HepG2 (cell line): ENCODE results near the gene PTGES3.

Experiments
- FOXM1 ChIP-seq: sonication (generic); formaldehyde crosslinking; IDR thresholded peaks from 2 replicates; pipeline ENCODE4 v1.5.0; 2020; ENCODE audit warnings: missing genetic modification reagents
- MAFK ChIP-seq, 2 experiments: IDR thresholded peaks in 1 of 2; conservative IDR thresholded peaks in 1 of 2; 2 replicates each; pipeline ENCODE4 v1.6.1; 2011; ENCODE audit warnings: improper control_type of control experiment in 2 of 2, low read length in 2 of 2
- MATR3 ChIP-seq: sonication (generic); formaldehyde crosslinking; IDR thresholded peaks from 2 replicates; pipeline ENCODE4 v1.4.0; 2020; ENCODE audit warnings: missing genetic modification reagents
- RELA ChIP-seq: sonication (generic); formaldehyde crosslinking; IDR thresholded peaks from 2 replicates; pipeline ENCODE4 v1.4.0; 2020; ENCODE audit warnings: missing genetic modification reagents
- RFX1 ChIP-seq: fragments of 450-650 bp; IDR thresholded peaks from 2 replicates; pipeline ENCODE4 v1.6.1; 2017
- RXRA ChIP-seq: sonication (generic); formaldehyde crosslinking; IDR thresholded peaks from 2 replicates; pipeline ENCODE4 v1.5.1; 2020; ENCODE audit warnings: missing genetic modification reagents
- ZNF431 ChIP-seq: sonication (generic); formaldehyde crosslinking; IDR thresholded peaks from 2 replicates; pipeline ENCODE4 v1.9.0; 2022; ENCODE audit warnings: missing genetic modification reagents, low read depth, mild to moderate bottlenecking, borderline replicate concordance
- TF ChIP-seq, protein P1 (sequence below): IDR thresholded peaks from 2 replicates; pipeline ENCODE4 v1.6.1; 2012; ENCODE audit warnings: low read length, improper control_type of control experiment

DNA sequence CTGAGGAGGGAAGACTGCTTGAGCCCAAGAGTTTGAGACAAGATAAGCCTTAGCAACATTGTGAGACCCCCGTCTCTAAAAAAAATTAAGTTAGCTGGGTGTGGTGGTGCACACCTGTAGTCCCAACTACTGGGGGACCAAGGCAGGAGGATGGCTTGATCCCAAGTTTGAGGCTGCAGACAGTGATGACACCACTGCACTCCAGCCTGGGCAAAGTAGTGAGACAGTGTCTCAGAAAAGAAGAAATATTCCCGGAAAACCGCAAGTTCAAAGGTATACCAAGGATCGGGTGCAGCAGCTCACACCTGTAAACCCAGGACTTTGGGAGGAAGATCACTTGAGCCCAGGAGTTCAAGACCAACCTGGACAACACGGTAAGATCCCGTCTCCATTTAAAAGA is 5.8 kb downstream of the PTGES3 start:
- TF ChIP-seq MATR3 (CRISPR knock-in tag) (no peak), RXRA (CRISPR knock-in tag) (no peak), RFX1 (no peak), MAFK (conservative IDR thresholded peaks at IDR 0.05 in 1 of 2, IDR thresholded peaks at IDR 0.05 in 1 of 2; ENCODE audit: low read length in 2 of 2) (no peak), ZNF431 (CRISPR knock-in tag) (no peak), RELA (CRISPR knock-in tag) (no peak), FOXM1 (CRISPR knock-in tag) (no peak)
- TF ChIP-seq, protein P1, sequence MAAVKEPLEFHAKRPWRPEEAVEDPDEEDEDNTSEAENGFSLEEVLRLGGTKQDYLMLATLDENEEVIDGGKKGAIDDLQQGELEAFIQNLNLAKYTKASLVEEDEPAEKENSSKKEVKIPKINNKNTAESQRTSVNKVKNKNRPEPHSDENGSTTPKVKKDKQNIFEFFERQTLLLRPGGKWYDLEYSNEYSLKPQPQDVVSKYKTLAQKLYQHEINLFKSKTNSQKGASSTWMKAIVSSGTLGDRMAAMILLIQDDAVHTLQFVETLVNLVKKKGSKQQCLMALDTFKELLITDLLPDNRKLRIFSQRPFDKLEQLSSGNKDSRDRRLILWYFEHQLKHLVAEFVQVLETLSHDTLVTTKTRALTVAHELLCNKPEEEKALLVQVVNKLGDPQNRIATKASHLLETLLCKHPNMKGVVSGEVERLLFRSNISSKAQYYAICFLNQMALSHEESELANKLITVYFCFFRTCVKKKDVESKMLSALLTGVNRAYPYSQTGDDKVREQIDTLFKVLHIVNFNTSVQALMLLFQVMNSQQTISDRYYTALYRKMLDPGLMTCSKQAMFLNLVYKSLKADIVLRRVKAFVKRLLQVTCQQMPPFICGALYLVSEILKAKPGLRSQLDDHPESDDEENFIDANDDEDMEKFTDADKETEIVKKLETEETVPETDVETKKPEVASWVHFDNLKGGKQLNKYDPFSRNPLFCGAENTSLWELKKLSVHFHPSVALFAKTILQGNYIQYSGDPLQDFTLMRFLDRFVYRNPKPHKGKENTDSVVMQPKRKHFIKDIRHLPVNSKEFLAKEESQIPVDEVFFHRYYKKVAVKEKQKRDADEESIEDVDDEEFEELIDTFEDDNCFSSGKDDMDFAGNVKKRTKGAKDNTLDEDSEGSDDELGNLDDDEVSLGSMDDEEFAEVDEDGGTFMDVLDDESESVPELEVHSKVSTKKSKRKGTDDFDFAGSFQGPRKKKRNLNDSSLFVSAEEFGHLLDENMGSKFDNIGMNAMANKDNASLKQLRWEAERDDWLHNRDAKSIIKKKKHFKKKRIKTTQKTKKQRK = no peak
